Gastroesophageal sphincter (tissue), 3 donors: ENCODE measurements around the gene HLA-B.

Source experiments
- CTCF ChIP-seq, 4 experiments: fragments of 200-600 bp in 2 of 4; fragments of 450-650 bp in 2 of 4; sonication (generic) in 1 of 4; IDR thresholded peaks; one replicate each; pipeline ENCODE4 v1.5.1; 2017 to 2019; ENCODE audit warnings: antibody characterized with exemption in 4 of 4, mild to moderate bottlenecking in 2 of 4, moderate library complexity in 2 of 4
- EP300 ChIP-seq: sonication (generic); formaldehyde crosslinking; IDR thresholded peaks from one replicate; pipeline ENCODE4 v1.6.1; 2017; ENCODE audit warnings: antibody characterized with exemption, mild to moderate bottlenecking
- POLR2A ChIP-seq, 2 donors: fragments of 450-650 bp; IDR thresholded peaks; one replicate each; pipeline ENCODE4 v1.6.1; 2017; ENCODE audit warnings: antibody characterized with exemption in 2 of 2, mild to moderate bottlenecking in 2 of 2, moderate library complexity in 1 of 2
- POLR2AphosphoS5 ChIP-seq: sonication (generic); formaldehyde crosslinking; IDR thresholded peaks from one replicate; pipeline ENCODE4 v1.6.1; 2017; ENCODE audit warnings: antibody characterized with exemption

GRCh38 chr6:31393932-31394331, 37.0 kb upstream of the HLA-B start:
- no peak for TF ChIP-seq CTCF (IDR thresholded peaks at IDR 0.05)
- no peak for TF ChIP-seq POLR2A (IDR thresholded peaks at IDR 0.05)
- no peak for TF ChIP-seq EP300
- no peak for TF ChIP-seq POLR2AphosphoS5
